Psoas muscle (tissue), 8 donors: Measurements from ENCODE around the gene ARV1. TPM values are rescaled to one million over a fixed set of nuclear protein-coding genes. Genes with fewer than 3 reads are reported as not detected.

ENCODE experiments used
- ATAC-seq, 4 donors: fragments of 200-7000 bp; cut with Tn5 transposase; one replicate each; pipeline ENCODE4 v1.9.1; 2020; ENCODE audit warnings: moderate library complexity in 3 of 4, mild to moderate bottlenecking in 2 of 4
- DNase-seq, 2 donors: peaks; one replicate each; pipeline ENCODE4 v3.0.0-alpha.2; 2020
- H3K27ac ChIP-seq: fragments of 200-600 bp; one replicate; pipeline ENCODE4 v1.8.0; 2022
- H3K27me3 ChIP-seq, 3 donors: fragments of 200-600 bp in 1 of 3; one replicate each; pipeline versions ENCODE4 v1.6.1 to v1.8.0; 2013 to 2022; ENCODE audit warnings: low read length in 2 of 3, mild to moderate bottlenecking in 2 of 3, moderate library complexity in 1 of 3; ENCODE audit not compliant: insufficient read depth in 3 of 3
- H3K36me3 ChIP-seq, 2 donors: fragments of 200-600 bp in 1 of 2; one replicate each; pipeline versions ENCODE4 v1.6.1 to v1.8.0; 2013 to 2022; ENCODE audit warnings: low read depth in 1 of 2, mild to moderate bottlenecking in 1 of 2, moderate library complexity in 1 of 2; ENCODE audit not compliant: insufficient read depth in 1 of 2
- H3K4me1 ChIP-seq: fragments of 200-600 bp; one replicate; pipeline ENCODE4 v1.8.0; 2022
- H3K4me3 ChIP-seq: fragments of 200-600 bp; one replicate; pipeline ENCODE4 v1.8.0; 2022; ENCODE audit warnings: mild to moderate bottlenecking
- H3K9me3 ChIP-seq: fragments of 200-600 bp; one replicate; pipeline ENCODE4 v1.8.0; 2022
- CTCF ChIP-seq: fragments of 200-600 bp; IDR thresholded peaks from one replicate; pipeline ENCODE4 v1.8.0; 2022; ENCODE audit warnings: antibody characterized with exemption
- WGBS, 3 donors: extraction: QIAGEN DNeasy Blood & Tissue Kit; methylation state at CpG; one replicate each; pipeline versions ENCODE4 v1.1.6 to v1.1.7; 2013; 5-methylcytosine and 5-hydroxymethylcytosine counted together
- intact Hi-C, 2 donors: fragments of 100-400 bp; cut with DNase I; formaldehyde crosslinking; loops; one replicate each; pipeline versions ENCODE4 v1.11.0 to v1.14.2; 2022
- long read RNA-seq, 2 donors: library from polyadenylated mRNA; unstranded; transcript quantifications; one replicate each; pipeline ENCODE4 v2.0.0, GENCODE V29; 2021
- polyA plus RNA-seq, 3 donors: library from polyadenylated mRNA; stranded (reverse); fragments of 200-250 nt; gene quantifications; one replicate each; pipeline ENCODE4 v1.2.3, GENCODE V29; 2013
- total RNA-seq, 4 donors: library from RNA; stranded (reverse); fragmentation: NEBNext Ultra II Directional in 2 of 4; extraction: Animal tissue kit (Norgen Biotek cat#: 25700) in 2 of 4; gene quantifications; one replicate each; pipeline versions ENCODE4 v1.2.1 to v1.2.4, GENCODE V29; 2021 to 2023
- donor health status: healthy with polysubstance abuse.
- donor health status: DM: no; HTN: no; CAD: no; lungs with moderate emphysema.
- donor health status: Bipolar disorder and iron deficiency.
- donor health status: healthy.
- donor health status: DM: yes; HTN: yes; CAD: no.
- donor health status: DM: no; HTN: no; CAD: no.
- donor health status: DM: no; HTN: no; CAD: no.
- donor health status: DM: yes; HTN: yes; CAD: no.

The ARV1 gene
- 10 to 100 TPM in 3 of 4 donors, 1 to 10 TPM in 1; 7.9 to 18.7 (median 12.2) TPM for total RNA-seq
- 10 to 100 TPM; 12.6 to 22.5 (median 21.8) TPM for polyA plus RNA-seq
- long read RNA-seq, donor 1, partial matches to known transcripts, result 0 of 3 reads
- long read RNA-seq, donor 1, other reads (novel, unspliced or antisense), result 2 of 3 reads
- long read RNA-seq, donor 2, transcript ARV1-201 (6 exons, 1,335 nt), result major isoform, 15 of 22 reads
- long read RNA-seq, donor 2, partial matches to known transcripts, result 0 of 22 reads
- long read RNA-seq, donor 2, other reads (novel, unspliced or antisense), result 7 of 22 reads

- peaks cover 16% of the 10 kb centered on the region for H3K4me1 ChIP-seq
- WGBS, 3 donors, result 0 to 1% (median 0%) methylated on average over 59 to 79 of the region's 79 CpGs
- ATAC-seq (peak; percentile 99 to 100 (median 100)), DNase-seq (peak; percentile 99)
- H3K36me3 ChIP-seq, result peaks cover 0 to 28% of the 10 kb centered on the region in 2 donors
- peak; percentile 15 for TF ChIP-seq CTCF
- no peaks in the 10 kb centered on the region for H3K27me3 ChIP-seq
- H3K4me3 ChIP-seq, result peak within 1 kb of the TSS; percentile 81
- H3K27ac ChIP-seq, result peak within 1 kb of the TSS; percentile 65
- no peaks in the 10 kb centered on the region for H3K9me3 ChIP-seq
- intact Hi-C loops, result loop anchor here in 1 of 2 donors (5.0 kb wide), 1 partner anchor 234 kb away; no protein-coding TSS in a partner anchor
These were observed at the start of gene ARV1, which contains the start of gene TTC13 for GRCh38 chr1:230978491-230979388. ARV1 (plus strand) TSS chr1:230979094; CDS start chr1:230979106, 12 bp downstream. TTC13 (minus strand) TSS chr1:230978861; CDS start chr1:230978830, 31 bp downstream.

GRCh38 chr1:230930986-230931385 is 47.9 kb upstream of the ARV1 start:
- WGBS, 3 donors, result 89 to 98% (median 94%) methylated on average over 3 of the region's 3 CpGs
- TF ChIP-seq CTCF, result no peak
- H3K27ac ChIP-seq, result no peak overlapping the region
- ATAC-seq (no peak), DNase-seq (no peak)
- H3K4me1 ChIP-seq, result no peaks in the 10 kb centered on the region
- no peak overlapping the region for H3K4me3 ChIP-seq
- H3K27me3 ChIP-seq, result no peaks in the 10 kb centered on the region
- H3K36me3 ChIP-seq, result peaks cover 6 to 59% of the 10 kb centered on the region in 2 donors
- H3K9me3 ChIP-seq, result no peaks in the 10 kb centered on the region
- intact Hi-C loops, result no loop called here

- peaks cover 3 to 26% of the 10 kb centered on the region in 2 donors for H3K36me3 ChIP-seq
- intact Hi-C loops, result no loop called here
These were observed 43.0 kb upstream of the ARV1 start for GRCh38 chr1:230935852-230936251.

GRCh38 chr1:230936475-230936874 is 42.4 kb upstream of the ARV1 start:
- intact Hi-C loops, result no loop called here
- TF ChIP-seq CTCF, result no peak
- Histone ChIP-seq H3K9me3 (no peaks in the 10 kb centered on the region), H3K27me3 (no peaks in the 10 kb centered on the region), H3K36me3 (peaks cover 3 to 19% of the 10 kb centered on the region in 2 donors), H3K4me1 (no peaks in the 10 kb centered on the region), H3K4me3 (no peak overlapping the region), H3K27ac (no peak overlapping the region)
- DNase-seq (no peak), ATAC-seq (no peak)
- WGBS, 3 donors, result 79 to 90% (median 84%) methylated on average over 5 of the region's 5 CpGs

More at GRCh38 chr1:230935852-230936251, 43.0 kb upstream of the ARV1 start:
- Histone ChIP-seq H3K4me3 (no peak overlapping the region), H3K9me3 (no peaks in the 10 kb centered on the region), H3K4me1 (no peaks in the 10 kb centered on the region), H3K27ac (no peak overlapping the region), H3K27me3 (no peaks in the 10 kb centered on the region)
- ATAC-seq, result no peak
- no peak for TF ChIP-seq CTCF
- WGBS, 3 donors, result 89 to 98% (median 93%) methylated on average over 6 of the region's 6 CpGs
- no peak for DNase-seq
